Panc1 (cell line): ENCODE results near the gene TMEM106A. TPM values are rescaled to one million over a fixed set of nuclear protein-coding genes. Genes with fewer than 3 reads are reported as not detected.

Experiments used
- ATAC-seq: fragments of 200-7000 bp; cut with Tn5 transposase; 2 replicates; pipeline ENCODE4 v1.9.1; 2020; ENCODE audit warnings: mild to moderate bottlenecking, moderate library complexity
- BruUV-seq: library from RNA; stranded (reverse); fragments of 400-500 nt; replicated peaks from 2 replicates; lab custom pipeline; 2021; lab: Mats Ljungman, UMichigan
- CTCF ChIA-PET: fragments of 300-600 bp; sonication (Branson Sonifier 250); formaldehyde crosslinking; loops from one replicate; lab custom pipeline; 2022; ENCODE audit warnings: antibody characterized with exemption; lab: Charles Lee
- POLR2A ChIA-PET: fragments of 300-600 bp; sonication (Branson Sonifier 250); formaldehyde crosslinking; loops from one replicate; lab custom pipeline; 2022; ENCODE audit warnings: antibody characterized with exemption; lab: Charles Lee
- DNase-seq: peaks from one replicate; pipeline ENCODE4 v3.0.0-alpha.2; 2010; ENCODE audit warnings: low read depth, low spot score
- H3K27ac ChIP-seq: 2 replicates; pipeline ENCODE4 v1.5.1; 2011; ENCODE audit warnings: mild to moderate bottlenecking, low read length, inconsistent platforms
- H3K27me3 ChIP-seq: fragments of 200-500 bp; sonication (Bioruptor generic); 2 replicates; pipeline ENCODE4 v1.6.0; 2014; ENCODE audit warnings: low read length, inconsistent platforms; ENCODE audit not compliant: control insufficient read depth, insufficient read depth
- H3K36me3 ChIP-seq: fragments of 200-500 bp; sonication (Bioruptor generic); 2 replicates; pipeline ENCODE4 v1.5.1; 2014; ENCODE audit warnings: inconsistent platforms, mild to moderate bottlenecking, low read length, moderate library complexity; ENCODE audit not compliant: control insufficient read depth, insufficient read depth
- H3K4me1 ChIP-seq: 2 replicates; pipeline ENCODE4 v1.5.1; 2011; ENCODE audit warnings: inconsistent platforms, mild to moderate bottlenecking, low read length, moderate library complexity; ENCODE audit not compliant: control insufficient read depth, insufficient read depth
- H3K4me3 ChIP-seq, 2 experiments: 2 replicates each; pipeline ENCODE4 v1.5.1; 2011 to 2012; ENCODE audit warnings: low read depth in 2 of 2, low read length in 2 of 2, mild to moderate bottlenecking in 2 of 2, inconsistent platforms in 1 of 2, moderate library complexity in 1 of 2
- H3K9me3 ChIP-seq: fragments of 200-500 bp; sonication (Bioruptor generic); 2 replicates; pipeline ENCODE4 v1.5.1; 2014; ENCODE audit warnings: low read depth, mild to moderate bottlenecking, inconsistent platforms, low read length, moderate library complexity; ENCODE audit not compliant: control insufficient read depth, insufficient read depth
- CTCF ChIP-seq: fragments of 450-650 bp; IDR thresholded peaks from 2 replicates; pipeline ENCODE4 v1.5.1; 2017; ENCODE audit warnings: mild to moderate bottlenecking
- POLR2AphosphoS5 ChIP-seq: IDR thresholded peaks from 2 replicates; pipeline ENCODE4 v1.6.1; 2012; ENCODE audit warnings: mild to moderate bottlenecking, low read depth, low read length, moderate library complexity
- REST ChIP-seq, 2 experiments: IDR thresholded peaks; 2 replicates each; pipeline ENCODE4 v1.6.1; 2011 to 2012; ENCODE audit warnings: low read depth in 2 of 2, control low read depth in 1 of 2, low read length in 1 of 2, mild to moderate bottlenecking in 1 of 2, moderate library complexity in 1 of 2; ENCODE audit not compliant: insufficient read depth in 1 of 2
- SIN3A ChIP-seq: IDR thresholded peaks from 2 replicates; pipeline ENCODE4 v1.6.1; 2012; ENCODE audit warnings: low read depth, mild to moderate bottlenecking, low read length, moderate library complexity, borderline replicate concordance; ENCODE audit not compliant: insufficient read depth
- TCF7L2 ChIP-seq: IDR thresholded peaks from 2 replicates; pipeline ENCODE4 v1.6.1; 2011; ENCODE audit warnings: mild to moderate bottlenecking, low read depth, low read length, inconsistent platforms
- in situ Hi-C: cut with HindIII; loops from 2 replicates; pipeline ENCODE4 v1.10.0; 2016; ENCODE audit warnings: low sequenced_read_pairs, low pct_unique_long_range_greater_than_20kb
- intact Hi-C: fragments of 100-400 bp; cut with micrococcal nuclease; formaldehyde crosslinking; loops from one replicate; pipeline ENCODE4 v1.10.0; 2022; ENCODE audit not compliant: unreplicated experiment
- total RNA-seq: library from RNA; stranded (reverse); gene quantifications from one replicate; pipeline ENCODE4 v1.2.1, GENCODE V29; 2021; ENCODE audit not compliant: unreplicated experiment

TMEM106A gene
- total RNA-seq, 1 experiment from 2014 or later: 3.5 TPM

GRCh38 chr17:43219746-43220380, 8.2 kb downstream of the TMEM106A start:
- H3K9me3 ChIP-seq: no peaks in the 10 kb centered on the region
- in situ Hi-C loops (no loop called here), intact Hi-C loops (no loop called here)
- no peaks in the 10 kb centered on the region for H3K4me1 ChIP-seq
- CTCF ChIA-PET: no interaction called here
- H3K36me3 ChIP-seq: no peaks in the 10 kb centered on the region
- DNase-seq (no peak), ATAC-seq (no peak)
- H3K4me3 ChIP-seq: no peak overlapping the region
- POLR2A ChIA-PET: no interaction called here
- no TSS peak for BruUV-seq
- no peaks in the 10 kb centered on the region for H3K27me3 ChIP-seq
- H3K27ac ChIP-seq: no peak overlapping the region
- TF ChIP-seq REST (IDR thresholded peaks at IDR 0.05; ENCODE audit: insufficient read depth in 1 of 2, low read depth in 2 of 2, low read length in 1 of 2): no peak
- no peak for TF ChIP-seq SIN3A
- no peak for TF ChIP-seq TCF7L2
- TF ChIP-seq CTCF: no peak
- no peak for TF ChIP-seq POLR2AphosphoS5

GRCh38 chr17:43220511-43221125, 8.9 kb downstream of the TMEM106A start:
- Histone ChIP-seq H3K27me3 (no peaks in the 10 kb centered on the region), H3K4me3 (no peak overlapping the region), H3K27ac (no peak overlapping the region), H3K36me3 (no peaks in the 10 kb centered on the region), H3K9me3 (no peaks in the 10 kb centered on the region), H3K4me1 (no peaks in the 10 kb centered on the region)
- ATAC-seq (no peak), DNase-seq (no peak)
- intact Hi-C loops: no loop called here
- in situ Hi-C loops: no loop called here
- CTCF ChIA-PET: no interaction called here
- TF ChIP-seq POLR2AphosphoS5 (no peak), TCF7L2 (no peak)
- no TSS peak for BruUV-seq
- POLR2A ChIA-PET: no interaction called here

GRCh38 chr17:43224146-43224705, 12.6 kb downstream of the TMEM106A start:
- POLR2A ChIA-PET: no interaction called here
- Histone ChIP-seq H3K27ac (no peak overlapping the region), H3K4me1 (no peaks in the 10 kb centered on the region), H3K36me3 (no peaks in the 10 kb centered on the region), H3K4me3 (no peak overlapping the region), H3K9me3 (no peaks in the 10 kb centered on the region), H3K27me3 (no peaks in the 10 kb centered on the region)
- BruUV-seq: no TSS peak
- ATAC-seq (no peak), DNase-seq (no peak)
- intact Hi-C loops: no loop called here
- TF ChIP-seq POLR2AphosphoS5 (no peak), SIN3A (no peak), CTCF (no peak), REST (IDR thresholded peaks at IDR 0.05; ENCODE audit: insufficient read depth in 1 of 2, low read depth in 2 of 2, low read length in 1 of 2) (no peak), TCF7L2 (no peak)
- CTCF ChIA-PET: no interaction called here
- in situ Hi-C loops: no loop called here
